H9 (cell line): ENCODE results near the gene MASTL. TPM values are rescaled to one million over a fixed set of nuclear protein-coding genes. Genes with fewer than 3 reads are reported as not detected.

Source experiments
- DNase-seq: peaks from one replicate; pipeline ENCODE4 v3.0.0-alpha.2; 2017
- H2AFZ ChIP-seq: one replicate; pipeline ENCODE4 v1.6.1; 2013; ENCODE audit warnings: mild to moderate bottlenecking, low read length, control low read depth, moderate library complexity
- H2AK5ac ChIP-seq: 2 replicates; pipeline ENCODE4 v1.6.1; 2013; ENCODE audit warnings: low read length, control low read depth, mixed read lengths; ENCODE audit not compliant: insufficient read length
- H2BK120ac ChIP-seq: one replicate; pipeline ENCODE4 v1.6.1; 2013; ENCODE audit warnings: low read depth, mild to moderate bottlenecking, low read length, control low read depth, inconsistent platforms; ENCODE audit not compliant: poor library complexity, severe bottlenecking
- H2BK12ac ChIP-seq: 2 replicates; pipeline ENCODE4 v1.6.1; 2013; ENCODE audit warnings: low read length, control low read depth, mixed read lengths, low read depth; ENCODE audit not compliant: insufficient read length
- H2BK15ac ChIP-seq: 2 replicates; pipeline ENCODE4 v1.6.1; 2013; ENCODE audit warnings: low read depth, low read length, control low read depth
- H2BK20ac ChIP-seq: one replicate; pipeline ENCODE4 v1.6.1; 2013; ENCODE audit warnings: low read depth, mild to moderate bottlenecking, low read length, control low read depth, inconsistent platforms; ENCODE audit not compliant: poor library complexity, severe bottlenecking
- H2BK5ac ChIP-seq: 2 replicates; pipeline ENCODE4 v1.6.1; 2013; ENCODE audit warnings: low read length, control low read depth, mixed read lengths; ENCODE audit not compliant: insufficient read length
- H3K14ac ChIP-seq: 2 replicates; pipeline ENCODE4 v1.6.1; 2013; ENCODE audit warnings: low read length, control low read depth; ENCODE audit not compliant: insufficient read depth
- H3K18ac ChIP-seq: 2 replicates; pipeline ENCODE4 v1.6.1; 2013; ENCODE audit warnings: low read depth, mild to moderate bottlenecking, mixed read lengths, low read length, control low read depth; ENCODE audit not compliant: insufficient read length
- H3K23ac ChIP-seq: 2 replicates; pipeline ENCODE4 v1.6.1; 2013; ENCODE audit warnings: low read length, control low read depth, mixed read lengths, low read depth; ENCODE audit not compliant: insufficient read length
- H3K23me2 ChIP-seq: 2 replicates; pipeline ENCODE4 v1.6.1; 2013; ENCODE audit warnings: low read depth, mild to moderate bottlenecking, mixed read lengths, low read length, control low read depth; ENCODE audit not compliant: insufficient read length, poor library complexity, severe bottlenecking
- H3K27ac ChIP-seq: 2 replicates; pipeline ENCODE4 v1.5.1; 2013; ENCODE audit warnings: low read length, control low read depth, mixed read lengths, low read depth; ENCODE audit not compliant: insufficient read length
- H3K27me3 ChIP-seq: 2 replicates; pipeline ENCODE4 v1.6.1; 2013; ENCODE audit warnings: low read length, control low read depth, inconsistent platforms; ENCODE audit not compliant: insufficient read depth
- H3K4ac ChIP-seq: 2 replicates; pipeline ENCODE4 v1.6.1; 2013; ENCODE audit warnings: low read depth, mild to moderate bottlenecking, control low read depth, inconsistent platforms, low read length, moderate library complexity
- H3K4me1 ChIP-seq: 2 replicates; pipeline ENCODE4 v1.6.1; 2013; ENCODE audit warnings: low read length, control low read depth, inconsistent platforms; ENCODE audit not compliant: insufficient read depth
- H3K4me2 ChIP-seq: 2 replicates; pipeline ENCODE4 v1.6.1; 2013; ENCODE audit warnings: low read length, control low read depth, mixed read lengths; ENCODE audit not compliant: insufficient read length, insufficient read depth
- H3K56ac ChIP-seq: 2 replicates; pipeline ENCODE4 v1.6.1; 2013; ENCODE audit warnings: low read depth, mild to moderate bottlenecking, mixed read lengths, low read length, control low read depth; ENCODE audit not compliant: insufficient read length
- H3K79me1 ChIP-seq: 2 replicates; pipeline ENCODE4 v1.6.1; 2013; ENCODE audit warnings: low read depth, mild to moderate bottlenecking, moderate library complexity, low read length, control low read depth, inconsistent platforms; ENCODE audit not compliant: insufficient read depth, poor library complexity, severe bottlenecking
- H3K79me2 ChIP-seq: 2 replicates; pipeline ENCODE4 v1.6.1; 2013; ENCODE audit warnings: low read length, control low read depth, inconsistent platforms; ENCODE audit not compliant: insufficient read depth
- H3K9ac ChIP-seq: 2 replicates; pipeline ENCODE4 v1.6.1; 2013; ENCODE audit warnings: low read length, control low read depth, mixed read lengths; ENCODE audit not compliant: insufficient read length; ENCODE audit errors: extremely low read depth
- H3K9me3 ChIP-seq: one replicate; pipeline ENCODE4 v1.6.1; 2013; ENCODE audit warnings: low read depth, low read length, inconsistent platforms; ENCODE audit not compliant: control insufficient read depth
- H3T11ph ChIP-seq: one replicate; pipeline ENCODE4 v1.6.1; 2013; ENCODE audit warnings: mild to moderate bottlenecking, low read length, control low read depth, inconsistent platforms
- H4K20me1 ChIP-seq: one replicate; pipeline ENCODE4 v1.6.1; 2013; ENCODE audit not compliant: control insufficient read depth, insufficient read length, insufficient read depth
- H4K5ac ChIP-seq: 2 replicates; pipeline ENCODE4 v1.6.1; 2013; ENCODE audit warnings: low read depth, mild to moderate bottlenecking, mixed read lengths, low read length, control low read depth; ENCODE audit not compliant: insufficient read length
- H4K8ac ChIP-seq: replicated peaks from 2 replicates; pipeline ENCODE4 v1.6.1; 2013; ENCODE audit warnings: low read length, control low read depth, mixed read lengths, low read depth; ENCODE audit not compliant: insufficient read length
- H4K91ac ChIP-seq: 2 replicates; pipeline ENCODE4 v1.6.1; 2013; ENCODE audit warnings: low read depth, mild to moderate bottlenecking, moderate library complexity, mixed read lengths, low read length, control low read depth; ENCODE audit not compliant: insufficient read length
- H3K27ac Mint-ChIP-seq, 3 experiments: 2 replicates in 2 of 3; 3 replicates in 1 of 3; pipeline ENCODE4 v1.8.0; 2020 to 2021; ENCODE audit warnings: mixed read lengths in 3 of 3, mild to moderate bottlenecking in 1 of 3, moderate library complexity in 1 of 3
- H3K27me3 Mint-ChIP-seq: 2 replicates; pipeline ENCODE4 v1.8.0; 2021; ENCODE audit warnings: low read depth, mild to moderate bottlenecking, moderate library complexity, mixed read lengths
- H3K36me3 Mint-ChIP-seq, 3 experiments: 2 replicates in 2 of 3; 3 replicates in 1 of 3; pipeline ENCODE4 v1.8.0; 2020 to 2021; ENCODE audit warnings: low read depth in 3 of 3, mixed read lengths in 3 of 3; ENCODE audit not compliant: insufficient read depth in 1 of 3
- H3K4me1 Mint-ChIP-seq, 2 experiments: 2 replicates each; pipeline ENCODE4 v1.8.0; 2020; ENCODE audit warnings: mixed read lengths in 2 of 2
- H3K4me3 Mint-ChIP-seq, 2 experiments: 2 replicates in 1 of 2; 3 replicates in 1 of 2; pipeline ENCODE4 v1.8.0; 2020 to 2021; ENCODE audit warnings: mild to moderate bottlenecking in 2 of 2, mixed read lengths in 2 of 2, moderate library complexity in 1 of 2
- H3K9me3 Mint-ChIP-seq, 2 experiments: 2 replicates in 1 of 2; 3 replicates in 1 of 2; pipeline ENCODE4 v1.8.0; 2020; ENCODE audit warnings: mild to moderate bottlenecking in 2 of 2, mixed read lengths in 2 of 2, moderate library complexity in 1 of 2
- CTCF ChIP-seq: fragments of 200-600 bp; sonication (generic); conservative IDR thresholded peaks from 3 replicates; pipeline ENCODE4 v1.8.0; 2021; ENCODE audit warnings: antibody characterized with exemption, mild to moderate bottlenecking
- WGBS: extraction: QIAGEN DNeasy Blood & Tissue Kit; methylation state at CpG from one replicate; pipeline ENCODE4 v1.1.7; 2013; ENCODE audit warnings: missing lambda C conversion rate, low lambda C conversion rate, mixed read lengths; ENCODE audit not compliant: insufficient read length; ENCODE audit errors: extremely low coverage; 5-methylcytosine and 5-hydroxymethylcytosine counted together
- total RNA-seq: library from RNA; stranded (reverse); gene quantifications from 2 replicates; pipeline ENCODE4 v1.2.1, GENCODE V29; 2021

Gene MASTL
- total RNA-seq, 1 experiment from 2014 or later, result 35.0 TPM

GRCh38 chr10:27223964-27224363 lies 68.8 kb downstream of the MASTL start:
- H3K4ac ChIP-seq, result no peak overlapping the region
- H2BK5ac ChIP-seq, result no peak overlapping the region
- H3K27ac Mint-ChIP-seq, result no peak overlapping the region
- no peak overlapping the region for H2BK12ac ChIP-seq
- H3K4me1 ChIP-seq, result no peaks in the 10 kb centered on the region
- H2BK20ac ChIP-seq, result no peak overlapping the region
- H4K91ac ChIP-seq, result no peak overlapping the region
- no peaks in the 10 kb centered on the region for H3K79me2 ChIP-seq
- H3K27me3 ChIP-seq, result no peaks in the 10 kb centered on the region
- WGBS, result no CpG with 5 or more reads among the region's 5 CpGs
- no peak overlapping the region for H4K8ac ChIP-seq
- no peak overlapping the region for H2BK15ac ChIP-seq
- no peaks in the 10 kb centered on the region for H3K4me1 Mint-ChIP-seq
- DNase-seq, result peak; percentile 46
- peaks cover 5 to 17% (median 14%) of the 10 kb centered on the region in 3 experiments; a peak in 6 of 7 replicates for H3K36me3 Mint-ChIP-seq
- H2BK120ac ChIP-seq, result no peak overlapping the region
- no peak overlapping the region for H2AFZ ChIP-seq
- H3K23me2 ChIP-seq, result no peaks in the 10 kb centered on the region
- no peaks in the 10 kb centered on the region; a peak in 1 of 5 replicates for H3K9me3 Mint-ChIP-seq
- H3K79me1 ChIP-seq, result no peaks in the 10 kb centered on the region
- H3T11ph ChIP-seq, result no peak overlapping the region
- no peak overlapping the region for H3K4me2 ChIP-seq
- H4K5ac ChIP-seq, result no peak overlapping the region
- no peaks in the 10 kb centered on the region for H3K27me3 Mint-ChIP-seq
- H2AK5ac ChIP-seq, result no peak overlapping the region
- H3K9me3 ChIP-seq, result no peaks in the 10 kb centered on the region
- H3K56ac ChIP-seq, result no peak overlapping the region
- H3K18ac ChIP-seq, result no peak overlapping the region
- no peak overlapping the region for H3K4me3 Mint-ChIP-seq
- H3K23ac ChIP-seq, result no peak overlapping the region
- H3K14ac ChIP-seq, result no peak overlapping the region
- H3K9ac ChIP-seq, result no peak overlapping the region
- TF ChIP-seq CTCF, result peak; percentile 79
- H4K20me1 ChIP-seq, result no peaks in the 10 kb centered on the region
- H3K27ac ChIP-seq, result no peak overlapping the region
